Measurements from ENCODE around the gene TFAP2E. TPM values are rescaled to one million over a fixed set of nuclear protein-coding genes. Genes with fewer than 3 reads are reported as not detected.

Gene TFAP2E
- total RNA-seq, 1 donor from 2014 or later: 1.9 TPM

DNA sequence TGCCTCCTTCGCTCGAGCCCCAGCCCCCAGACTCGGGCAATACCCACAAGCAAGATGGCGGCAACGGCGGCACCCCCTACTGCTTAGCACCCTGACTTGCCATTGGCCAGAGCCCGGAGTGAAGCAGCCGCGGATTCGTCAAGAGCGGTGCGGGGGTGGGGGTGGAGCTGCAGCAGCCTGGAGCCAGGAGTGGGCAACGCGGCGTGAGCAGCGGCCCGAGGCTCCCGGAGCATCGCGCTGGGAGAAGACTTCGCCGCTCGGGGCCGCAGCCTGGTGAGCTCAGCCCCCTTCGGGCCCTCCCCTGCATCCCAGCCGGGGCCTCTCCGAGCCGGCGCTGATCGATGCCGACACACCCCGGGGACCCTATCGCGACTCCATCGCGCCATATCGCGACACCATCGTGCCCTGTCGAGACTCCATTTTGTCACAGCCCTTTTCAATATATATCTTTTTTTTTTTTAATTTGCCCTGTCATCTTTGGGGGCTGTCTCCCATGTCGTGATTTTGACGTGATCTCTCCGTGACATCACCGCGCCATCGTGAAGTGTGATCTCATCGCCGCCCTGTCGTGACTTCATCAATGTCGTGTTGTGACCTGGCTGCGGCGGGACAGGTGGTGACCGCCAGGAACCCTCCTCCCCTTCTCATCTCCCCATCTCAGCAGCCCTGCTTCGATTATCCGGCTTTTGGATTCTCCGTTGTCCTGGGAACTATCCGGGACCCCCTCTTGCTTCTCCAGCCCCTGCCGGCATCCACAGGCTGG lies 15.3 kb upstream of the TFAP2E start, which contains the start of gene NCDN:
Gene NCDN, plus strand, starts transcription at position 189 of the 763 bp plus-strand sequence. Its CDS starts 392 bp downstream, at position 581.
- TF ChIP-seq CTCF (IDR thresholded peaks at IDR 0.05): no peak
- DNase-seq: peak; percentile 98
- H3K4me3 ChIP-seq: peak within 1 kb of the TSS; percentile 97
- H3K36me3 ChIP-seq: peaks cover 12% of the 10 kb centered on the region
- peak; percentile 95 for ATAC-seq
- H3K9me3 ChIP-seq: no peaks in the 10 kb centered on the region
- H3K27ac ChIP-seq: peak within 1 kb of the TSS; percentile 96
- intact Hi-C loops (cut with DNase I): no loop called here
- no peaks in the 10 kb centered on the region for H3K27me3 ChIP-seq
- peaks cover 39% of the 10 kb centered on the region for H3K4me1 ChIP-seq

DNA sequence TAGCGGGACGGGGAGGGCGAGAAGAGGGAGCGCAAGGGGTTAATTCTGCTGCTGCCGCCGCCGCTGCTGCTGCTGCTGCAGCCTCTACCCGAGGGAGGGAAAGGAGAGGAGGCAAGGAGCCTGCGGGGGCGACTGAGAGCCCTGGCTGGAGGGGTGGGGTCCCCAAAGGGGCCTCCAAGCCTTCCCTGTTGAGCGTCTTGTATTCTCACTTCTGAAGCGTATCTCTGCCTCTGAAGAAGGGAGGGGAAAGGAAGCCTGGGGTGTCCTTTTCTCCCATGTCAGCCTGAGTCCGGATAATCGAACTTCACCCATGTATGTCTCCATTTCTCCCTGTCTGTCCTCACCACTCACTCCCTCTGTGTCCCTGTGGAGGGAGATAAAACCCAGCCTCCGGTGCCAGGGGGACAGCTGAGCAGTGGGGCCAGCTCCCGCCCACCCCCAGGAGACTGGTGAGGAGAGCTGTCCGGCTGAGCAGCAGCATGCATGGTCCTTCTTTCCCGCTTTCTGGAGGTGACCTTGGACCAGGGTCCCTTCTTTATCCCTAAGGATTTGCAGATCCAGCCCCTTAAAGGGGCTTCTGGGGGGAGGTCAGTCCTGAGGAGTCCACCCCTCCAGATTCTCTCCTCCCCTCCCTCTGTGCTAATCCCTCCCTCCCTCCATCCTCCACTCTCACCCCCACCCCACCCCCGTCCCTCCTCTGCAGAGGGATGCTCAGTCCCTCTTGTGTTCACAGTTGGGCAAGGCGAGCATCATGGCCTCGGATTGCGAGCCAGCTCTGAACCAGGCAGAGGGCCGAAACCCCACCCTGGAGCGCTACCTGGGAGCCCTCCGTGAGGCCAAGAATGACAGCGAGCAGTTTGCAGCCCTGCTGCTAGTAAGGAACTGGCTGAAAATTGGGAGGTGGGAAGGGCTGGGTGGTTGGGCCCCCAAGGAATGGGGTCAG lies 14.5 kb upstream of the TFAP2E start:
- Histone ChIP-seq H3K4me3 (peak overlapping the region; percentile 97), H3K36me3 (peaks cover 5% of the 10 kb centered on the region), H3K9me3 (no peaks in the 10 kb centered on the region), H3K27ac (peak overlapping the region; percentile 96), H3K27me3 (no peaks in the 10 kb centered on the region), H3K4me1 (peaks cover 36% of the 10 kb centered on the region)
- no peak for TF ChIP-seq CTCF (IDR thresholded peaks at IDR 0.05)
- DNase-seq: no peak
- ATAC-seq: no peak
- intact Hi-C loops (cut with DNase I): no loop called here

DNA sequence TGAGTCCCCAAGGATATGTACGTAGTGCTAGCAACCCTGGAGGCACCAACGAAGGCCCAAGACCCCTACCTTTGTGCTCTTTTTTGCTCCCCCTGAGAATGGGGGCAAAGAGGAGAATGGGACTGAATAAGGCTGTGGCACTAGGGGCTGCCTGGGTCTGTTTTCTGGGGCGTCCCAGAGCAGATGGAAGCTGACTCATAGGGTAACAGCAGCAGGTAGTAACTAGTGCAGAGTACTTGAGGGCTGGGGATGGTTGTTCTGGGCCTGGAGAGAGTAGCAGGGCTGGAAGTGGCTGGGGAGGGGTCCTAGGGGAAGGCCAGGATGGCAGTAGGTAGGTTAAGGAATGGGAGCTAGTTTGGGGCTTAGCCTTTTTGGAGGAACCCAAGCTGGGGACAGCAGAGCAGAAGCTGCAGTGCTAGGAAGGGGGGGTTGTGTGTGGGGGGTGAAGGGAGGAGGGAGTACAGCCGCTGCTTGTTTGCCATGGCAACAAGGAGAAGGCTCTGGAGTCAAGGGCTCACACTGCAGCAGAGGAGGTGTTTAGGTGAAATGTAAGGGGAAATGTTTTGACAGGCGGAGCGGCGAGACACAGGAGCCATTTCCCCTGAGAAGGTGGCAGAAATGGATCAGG lies 13.7 kb upstream of the TFAP2E start:
- Histone ChIP-seq H3K4me3 (no peak overlapping the region), H3K4me1 (peaks cover 28% of the 10 kb centered on the region), H3K27ac (no peak overlapping the region), H3K27me3 (no peaks in the 10 kb centered on the region), H3K9me3 (no peaks in the 10 kb centered on the region), H3K36me3 (no peaks in the 10 kb centered on the region)
- no peak for TF ChIP-seq CTCF (IDR thresholded peaks at IDR 0.05)
- DNase-seq (no peak), ATAC-seq (no peak)
- intact Hi-C loops (cut with DNase I): no loop called here

DNA sequence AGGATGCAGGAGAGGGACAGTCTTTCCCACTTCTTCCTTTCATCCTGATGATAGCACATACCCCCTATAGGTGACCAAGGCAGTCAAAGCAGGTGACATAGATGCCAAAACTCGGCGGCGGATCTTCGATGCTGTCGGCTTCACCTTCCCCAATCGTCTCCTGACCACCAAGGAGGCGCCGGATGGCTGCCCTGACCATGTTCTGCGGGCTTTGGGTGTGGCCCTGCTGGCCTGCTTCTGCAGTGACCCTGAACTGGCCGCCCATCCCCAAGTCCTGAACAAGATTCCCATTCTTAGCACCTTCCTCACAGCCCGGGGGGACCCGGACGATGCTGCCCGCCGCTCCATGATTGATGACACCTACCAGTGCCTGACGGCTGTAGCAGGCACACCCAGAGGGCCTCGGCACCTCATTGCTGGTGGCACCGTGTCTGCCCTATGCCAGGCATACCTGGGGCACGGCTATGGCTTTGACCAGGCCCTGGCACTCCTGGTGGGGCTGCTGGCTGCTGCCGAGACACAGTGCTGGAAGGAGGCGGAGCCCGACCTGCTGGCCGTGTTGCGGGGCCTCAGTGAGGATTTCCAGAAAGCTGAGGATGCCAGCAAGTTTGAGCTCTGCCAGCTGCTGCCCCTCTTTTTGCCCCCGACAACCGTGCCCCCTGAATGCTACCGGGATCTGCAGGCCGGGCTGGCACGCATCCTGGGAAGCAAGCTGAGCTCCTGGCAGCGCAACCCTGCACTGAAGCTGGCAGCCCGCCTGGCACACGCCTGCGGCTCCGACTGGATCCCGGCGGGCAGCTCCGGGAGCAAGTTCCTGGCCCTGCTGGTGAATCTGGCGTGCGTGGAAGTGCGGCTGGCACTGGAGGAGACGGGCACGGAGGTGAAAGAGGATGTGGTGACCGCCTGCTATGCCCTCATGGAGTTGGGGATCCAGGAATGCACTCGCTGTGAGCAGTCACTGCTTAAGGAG lies 12.6 kb upstream of the TFAP2E start:
- Histone ChIP-seq H3K4me1 (peaks cover 21% of the 10 kb centered on the region), H3K36me3 (no peaks in the 10 kb centered on the region), H3K27ac (no peak overlapping the region), H3K4me3 (no peak overlapping the region), H3K27me3 (no peaks in the 10 kb centered on the region), H3K9me3 (no peaks in the 10 kb centered on the region)
- no peak for TF ChIP-seq CTCF (IDR thresholded peaks at IDR 0.05)
- intact Hi-C loops (cut with DNase I): loop anchor here (10.0 kb wide), 1 partner anchor 164 kb away; no protein-coding TSS in a partner anchor
- DNase-seq: no peak
- ATAC-seq: no peak

Measured in upper lobe of right lung (tissue), 1 donor.